ENCODE data around the gene CMTM8.

Gene CMTM8

DNA sequence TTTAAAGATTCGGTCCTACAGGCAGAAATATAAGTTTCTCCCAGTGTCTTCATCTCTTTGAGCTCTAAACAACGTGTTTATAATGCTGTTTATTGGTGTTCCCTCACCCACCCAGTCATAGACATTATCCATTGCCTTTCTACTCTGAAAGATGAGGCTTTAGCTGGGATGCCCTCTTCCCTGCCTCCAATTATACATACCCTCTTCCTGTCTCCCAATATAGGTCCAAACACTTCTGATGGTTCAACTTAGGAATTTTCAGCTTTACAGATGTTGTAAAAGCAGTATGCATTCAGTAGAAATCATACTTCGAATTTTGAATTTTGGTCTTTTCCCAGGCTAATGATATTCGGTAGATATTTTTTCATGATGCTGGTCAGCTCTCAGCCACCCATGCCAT is 2.6 kb downstream of the CMTM8 start:
- no peak overlapping the region for H3K4me3 ChIP-seq (ENCODE audit: low read depth, low read length)
- TF ChIP-seq CTCF (IDR thresholded peaks at IDR 0.05; ENCODE audit: control insufficient read depth, extremely low read depth, insufficient read depth): no peak
- no peak for DNase-seq (ENCODE audit: low read depth)

- no peak for DNase-seq (ENCODE audit: low read depth)
Observed at GRCh38 chr3:32243519-32243918, 5.0 kb downstream of the CMTM8 start.

GRCh38 chr3:32245200-32245599 is 6.7 kb downstream of the CMTM8 start:
- no peak for DNase-seq (ENCODE audit: low read depth)
- TF ChIP-seq CTCF (IDR thresholded peaks at IDR 0.05; ENCODE audit: control insufficient read depth, extremely low read depth, insufficient read depth): no peak
- H3K4me3 ChIP-seq (ENCODE audit: low read depth, low read length): no peak overlapping the region

More at GRCh38 chr3:32243519-32243918, 5.0 kb downstream of the CMTM8 start:
- no peak for TF ChIP-seq CTCF (IDR thresholded peaks at IDR 0.05; ENCODE audit: control insufficient read depth, extremely low read depth, insufficient read depth)
- no peak overlapping the region for H3K4me3 ChIP-seq (ENCODE audit: low read depth, low read length)

GRCh38 chr3:32246079-32246675 is 7.7 kb downstream of the CMTM8 start:
- no peak for TF ChIP-seq CTCF (IDR thresholded peaks at IDR 0.05; ENCODE audit: control insufficient read depth, extremely low read depth, insufficient read depth)
- DNase-seq (ENCODE audit: low read depth): no peak

DNA sequence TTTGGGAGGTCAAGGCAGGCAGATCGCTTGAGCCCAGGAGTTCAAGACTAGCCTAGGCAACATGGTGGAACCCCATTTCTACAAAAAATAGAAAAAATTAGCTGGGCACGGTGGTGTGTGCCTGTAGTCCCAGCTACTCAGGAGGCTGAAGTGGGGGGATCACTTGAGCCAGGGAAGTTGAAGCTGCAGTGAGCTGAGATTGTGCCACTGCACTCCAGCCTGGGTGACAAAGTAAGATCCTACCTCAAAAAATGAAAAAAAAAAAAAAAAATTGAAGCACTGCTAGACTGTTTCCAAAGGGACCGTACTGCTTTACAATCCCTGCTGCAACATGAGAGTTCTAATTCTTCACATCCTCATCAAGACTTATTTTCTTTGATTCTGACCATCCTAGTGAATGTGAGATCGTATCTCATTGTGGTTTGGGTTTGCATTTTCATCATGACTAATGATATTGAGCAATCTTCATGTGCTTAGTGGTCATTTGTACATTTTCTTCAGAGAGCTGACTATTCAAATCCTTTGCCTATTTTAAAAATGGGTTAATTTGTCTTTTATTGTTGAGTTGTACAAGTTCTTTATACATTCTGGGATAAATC is 10.8 kb downstream of the CMTM8 start:
- TF ChIP-seq CTCF (IDR thresholded peaks at IDR 0.05; ENCODE audit: control insufficient read depth, extremely low read depth, insufficient read depth): no peak
- no peak overlapping the region for H3K4me3 ChIP-seq (ENCODE audit: low read depth, low read length)
- no peak for DNase-seq (ENCODE audit: low read depth)

More at GRCh38 chr3:32246079-32246675, 7.7 kb downstream of the CMTM8 start:
- no peak overlapping the region for H3K4me3 ChIP-seq (ENCODE audit: low read depth, low read length)

DNA sequence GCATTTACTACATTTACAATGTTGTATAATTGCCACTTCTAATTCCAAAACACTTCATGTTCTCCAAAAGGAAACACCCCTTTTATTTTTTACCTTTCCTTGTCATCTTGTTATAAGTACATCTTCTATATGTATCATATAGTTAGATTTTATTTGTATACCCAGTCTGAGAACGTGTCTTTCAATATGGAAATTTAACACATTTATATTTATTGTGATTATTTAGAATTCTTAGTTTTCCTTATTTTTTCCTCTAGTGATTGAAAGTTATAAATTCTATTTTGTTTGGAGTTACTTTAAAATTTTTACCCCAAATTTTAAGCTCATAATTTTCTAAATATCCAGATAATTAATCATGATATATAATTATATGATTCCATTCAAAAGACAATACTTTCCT is 15.8 kb downstream of the CMTM8 start:
- no peak for TF ChIP-seq CTCF (IDR thresholded peaks at IDR 0.05; ENCODE audit: control insufficient read depth, extremely low read depth, insufficient read depth)
- H3K4me3 ChIP-seq (ENCODE audit: low read depth, low read length): no peak overlapping the region
- DNase-seq (ENCODE audit: low read depth): no peak

GRCh38 chr3:32255345-32255744 is 16.9 kb downstream of the CMTM8 start:
- H3K4me3 ChIP-seq (ENCODE audit: low read depth, low read length): no peak overlapping the region
- no peak for DNase-seq (ENCODE audit: low read depth)
- TF ChIP-seq CTCF (IDR thresholded peaks at IDR 0.05; ENCODE audit: control insufficient read depth, extremely low read depth, insufficient read depth): no peak

All from LNCaP clone FGC (cell line).